NCI-H460 (cell line): Measurements from ENCODE around the gene USP46. TPM values are rescaled to one million over a fixed set of nuclear protein-coding genes. Genes with fewer than 3 reads are reported as not detected.

ENCODE experiments used
- DNase-seq: peaks from one replicate; pipeline ENCODE4 v3.0.0-alpha.2; 2016; ENCODE audit warnings: low read depth; ENCODE audit errors: extremely low read depth
- polyA plus RNA-seq: library from polyadenylated mRNA; depleted of rRNA; stranded (reverse); fragments of >200 nt; gene quantifications from 2 replicates; pipeline ENCODE4 v1.2.3, GENCODE V29; 2014; cell fraction: nucleus; rRNA removed
- total RNA-seq: library from RNA; depleted of rRNA; stranded (reverse); fragments of >200 nt; shearing (Covaris generic); gene quantifications from 2 replicates; pipeline ENCODE4 v1.2.3, GENCODE V29; 2014; rRNA removed

Gene USP46
- total RNA-seq: 10.0 and 10.9 TPM in 2 replicates
- 7.0 and 11.0 TPM in 2 replicates for polyA plus RNA-seq

GRCh38 chr4:52659001-52659721, at the start of gene USP46:
Gene USP46, minus strand, starts transcription at chr4:52659301. Its CDS starts 151 bp downstream, at chr4:52659150.
- DNase-seq: peak; percentile 40

- DNase-seq: no peak
Observed at GRCh38 chr4:52704661-52705060, 45.6 kb upstream of the USP46 start.

GRCh38 chr4:52704133-52704532, 45.0 kb upstream of the USP46 start:
- DNase-seq: no peak

- no peak for DNase-seq
Observed at GRCh38 chr4:52701207-52701606, 42.1 kb upstream of the USP46 start.

- DNase-seq: no peak
Observed at GRCh38 chr4:52694936-52695335, 35.8 kb upstream of the USP46 start.

GRCh38 chr4:52693492-52693891, 34.4 kb upstream of the USP46 start:
- DNase-seq: no peak

GRCh38 chr4:52689096-52689495, 30.0 kb upstream of the USP46 start:
- DNase-seq: no peak

- no peak for DNase-seq
Observed at GRCh38 chr4:52687696-52688095, 28.6 kb upstream of the USP46 start.

- no peak for DNase-seq
Observed at GRCh38 chr4:52685316-52685715, 26.2 kb upstream of the USP46 start.

GRCh38 chr4:52684896-52685295, 25.8 kb upstream of the USP46 start:
- DNase-seq: no peak

GRCh38 chr4:52680381-52680780, 21.3 kb upstream of the USP46 start:
- DNase-seq: no peak

- no peak for DNase-seq
Observed at GRCh38 chr4:52676536-52676935, 17.4 kb upstream of the USP46 start.

GRCh38 chr4:52675111-52675510, 16.0 kb upstream of the USP46 start:
- DNase-seq: no peak

GRCh38 chr4:52670739-52671138, 11.6 kb upstream of the USP46 start:
- DNase-seq: no peak

GRCh38 chr4:52670121-52670520, 11.0 kb upstream of the USP46 start:
- DNase-seq: no peak

- DNase-seq: no peak
Observed at GRCh38 chr4:52665592-52665991, 6.5 kb upstream of the USP46 start.

- no peak for DNase-seq
Observed at GRCh38 chr4:52664479-52664878, 5.4 kb upstream of the USP46 start.

GRCh38 chr4:52661966-52662690, 3.0 kb upstream of the USP46 start:
- no peak for DNase-seq

- no peak for DNase-seq
Observed at GRCh38 chr4:52660643-52661042, 1.5 kb upstream of the USP46 start.

GRCh38 chr4:52659722-52660261, 691 bp upstream of the USP46 start:
- DNase-seq: no peak

GRCh38 chr4:52658641-52659000, 480 bp downstream of the USP46 start:
- DNase-seq: no peak
